GM19452 (cell line): Measurements from ENCODE around the gene KCNQ1.

Experiments used
- ATAC-seq: cut with Tn5 transposase; IDR thresholded peaks from one replicate; pipeline ENCODE4 v1.9.1; 2021; ENCODE audit not compliant: unreplicated experiment

The KCNQ1 gene

GRCh38 chr11:2844116-2844842, 399.5 kb downstream of the KCNQ1 start:
- no peak for ATAC-seq

GRCh38 chr11:2844996-2845395, 400.2 kb downstream of the KCNQ1 start:
- ATAC-seq, result no peak

- ATAC-seq, result no peak
Measured at GRCh38 chr11:2846056-2846455, 401.2 kb downstream of the KCNQ1 start.

- ATAC-seq, result no peak
Measured at GRCh38 chr11:2846470-2846869, 401.7 kb downstream of the KCNQ1 start.

- no peak for ATAC-seq
Measured at GRCh38 chr11:2847561-2847960, 402.8 kb downstream of the KCNQ1 start.

GRCh38 chr11:2848497-2848896, 403.7 kb downstream of the KCNQ1 start:
- ATAC-seq, result no peak

GRCh38 chr11:2849994-2850770, 405.4 kb downstream of the KCNQ1 start:
- no peak for ATAC-seq

GRCh38 chr11:2853401-2853800, 408.6 kb downstream of the KCNQ1 start:
- no peak for ATAC-seq

GRCh38 chr11:2853997-2854560, 409.3 kb downstream of the KCNQ1 start:
- no peak for ATAC-seq

- ATAC-seq, result no peak
Measured at GRCh38 chr11:2855162-2855561, 410.4 kb downstream of the KCNQ1 start.

- ATAC-seq, result no peak
Measured at GRCh38 chr11:2857276-2857675, 412.5 kb downstream of the KCNQ1 start.

- no peak for ATAC-seq
Measured at GRCh38 chr11:2857918-2858317, 413.1 kb downstream of the KCNQ1 start.

- ATAC-seq, result no peak
Measured at GRCh38 chr11:2858995-2859698, 414.3 kb downstream of the KCNQ1 start.

GRCh38 chr11:2859699-2860037, 414.9 kb downstream of the KCNQ1 start:
- ATAC-seq, result no peak

- no peak for ATAC-seq
Measured at GRCh38 chr11:2860636-2861035, 415.8 kb downstream of the KCNQ1 start.

GRCh38 chr11:2862395-2863275, 417.8 kb downstream of the KCNQ1 start:
- ATAC-seq, result no peak

- ATAC-seq, result no peak
Measured at GRCh38 chr11:2863276-2863618, 418.4 kb downstream of the KCNQ1 start.

- no peak for ATAC-seq
Measured at GRCh38 chr11:2864901-2865300, 420.1 kb downstream of the KCNQ1 start.

- no peak for ATAC-seq
Measured at GRCh38 chr11:2865922-2866577, 421.2 kb downstream of the KCNQ1 start.

GRCh38 chr11:2867142-2867541, 422.3 kb downstream of the KCNQ1 start:
- ATAC-seq, result no peak
